ENCODE measurements around the gene CHCHD10.

GRCh38 chr22:23767673-23768548 is at the start of gene CHCHD10:
- TF ChIP-seq CTCF (IDR thresholded peaks at IDR 0.05; ENCODE audit: low read depth, low read length, poor library complexity, severe bottlenecking) (peak; percentile 89), EZH2phosphoT487 (IDR thresholded peaks at IDR 0.05; ENCODE audit: borderline replicate concordance, low read length) (no peak)

Measured in DOHH2 (cell line).